GM23338 (cell line): Measurements from ENCODE around the gene PCP2. TPM values are rescaled to one million over a fixed set of nuclear protein-coding genes. Genes with fewer than 3 reads are reported as not detected.

Experiments
- ATAC-seq: fragments of 200-7000 bp; cut with Tn5 transposase; 3 replicates; pipeline ENCODE4 v1.9.1; 2020
- DNase-seq: peaks from one replicate; pipeline ENCODE4 v3.0.0-alpha.2; 2015; ENCODE audit warnings: low spot score
- H2AFZ ChIP-seq: fragments of 200-600 bp; sonication (generic); 2 replicates; pipeline ENCODE4 v1.8.0; 2016; ENCODE audit warnings: antibody characterized with exemption, mild to moderate bottlenecking, moderate library complexity
- H3F3A ChIP-seq: fragments of 200-600 bp; sonication (generic); replicated peaks from 2 replicates; pipeline ENCODE4 v1.8.0; 2017; ENCODE audit warnings: antibody characterized with exemption, mixed run types, low read depth
- H3K27ac ChIP-seq: fragments of 200-600 bp; sonication (generic); 2 replicates; pipeline ENCODE4 v1.6.1; 2016; ENCODE audit warnings: low read depth
- H3K27me3 ChIP-seq: fragments of 200-600 bp; sonication (generic); 2 replicates; pipeline ENCODE4 v1.8.0; 2016; ENCODE audit warnings: mild to moderate bottlenecking, mixed run types, moderate library complexity; ENCODE audit not compliant: insufficient read depth
- H3K36me3 ChIP-seq: fragments of 200-600 bp; sonication (generic); 2 replicates; pipeline ENCODE4 v1.8.0; 2016; ENCODE audit warnings: mild to moderate bottlenecking; ENCODE audit not compliant: insufficient read depth
- H3K4me1 ChIP-seq: fragments of 200-600 bp; sonication (generic); 2 replicates; pipeline ENCODE4 v1.8.0; 2016; ENCODE audit warnings: mild to moderate bottlenecking, moderate library complexity; ENCODE audit not compliant: insufficient read depth
- H3K4me2 ChIP-seq: fragments of 200-600 bp; sonication (generic); 2 replicates; pipeline ENCODE4 v1.7.1; 2017; ENCODE audit warnings: mixed run types
- H3K4me3 ChIP-seq: fragments of 200-600 bp; sonication (generic); 2 replicates; pipeline ENCODE4 v1.6.1; 2016; ENCODE audit warnings: mixed run types
- H3K79me2 ChIP-seq: fragments of 200-600 bp; sonication (generic); replicated peaks from 2 replicates; pipeline ENCODE4 v1.8.0; 2017; ENCODE audit warnings: mild to moderate bottlenecking; ENCODE audit not compliant: insufficient read depth
- H3K9me2 ChIP-seq: fragments of 200-600 bp; sonication (generic); 2 replicates; pipeline ENCODE4 v1.8.0; 2017; ENCODE audit not compliant: insufficient read depth
- H4K20me1 ChIP-seq: fragments of 200-600 bp; sonication (generic); replicated peaks from 2 replicates; pipeline ENCODE4 v1.8.0; 2017; ENCODE audit warnings: mild to moderate bottlenecking; ENCODE audit not compliant: insufficient read depth
- H3K27ac Mint-ChIP-seq: 2 replicates; pipeline ENCODE4 v1.8.0; 2020; ENCODE audit warnings: inconsistent platforms, mild to moderate bottlenecking, moderate library complexity, mixed read lengths
- H3K27me3 Mint-ChIP-seq: 3 replicates; pipeline ENCODE4 v1.8.0; 2022; ENCODE audit warnings: low read depth, mild to moderate bottlenecking, moderate library complexity, mixed read lengths, inconsistent platforms; ENCODE audit not compliant: insufficient read depth, poor library complexity
- H3K36me3 Mint-ChIP-seq: 3 replicates; pipeline ENCODE4 v1.8.0; 2021; ENCODE audit warnings: low read depth, mild to moderate bottlenecking, inconsistent platforms, moderate library complexity, mixed read lengths
- H3K4me1 Mint-ChIP-seq: 3 replicates; pipeline ENCODE4 v1.8.0; 2020; ENCODE audit warnings: mild to moderate bottlenecking, inconsistent platforms, mixed read lengths
- H3K4me3 Mint-ChIP-seq: 3 replicates; pipeline ENCODE4 v1.8.0; 2021; ENCODE audit warnings: moderate library complexity, mild to moderate bottlenecking, inconsistent platforms, mixed read lengths
- H3K9me3 Mint-ChIP-seq: 3 replicates; pipeline ENCODE4 v1.8.0; 2020; ENCODE audit warnings: moderate library complexity, mild to moderate bottlenecking, inconsistent platforms, mixed read lengths
- CREB1 ChIP-seq: fragments of 250-450 bp; sonication (Bioruptor Pico); IDR thresholded peaks from 2 replicates; pipeline ENCODE4 v1.5.0; 2020; ENCODE audit warnings: low read depth, mild to moderate bottlenecking, moderate library complexity
- EZH2 ChIP-seq: fragments of 200-600 bp; sonication (generic); IDR thresholded peaks from one replicate; pipeline ENCODE4 v1.8.0; 2017; ENCODE audit warnings: antibody characterized with exemption, mild to moderate bottlenecking, low read depth; ENCODE audit not compliant: unreplicated experiment
- EZH2phosphoT487 ChIP-seq: fragments of 200-600 bp; sonication (generic); IDR thresholded peaks from one replicate; pipeline ENCODE4 v1.8.1; 2018; ENCODE audit warnings: antibody characterized with exemption; ENCODE audit not compliant: unreplicated experiment
- JUNB ChIP-seq: IDR thresholded peaks from one replicate; pipeline ENCODE4 v1.6.1; 2016; ENCODE audit warnings: antibody characterized with exemption; ENCODE audit not compliant: unreplicated experiment
- POLR2AphosphoS5 ChIP-seq: IDR thresholded peaks from 2 replicates; pipeline ENCODE4 v1.6.1; 2016; ENCODE audit warnings: antibody characterized with exemption, low read depth
- STAT1 ChIP-seq: IDR thresholded peaks from one replicate; pipeline ENCODE4 v1.6.1; 2016; ENCODE audit warnings: antibody characterized with exemption; ENCODE audit not compliant: unreplicated experiment
- ZNF114 ChIP-seq: fragments of 250-450 bp; sonication (Bioruptor Pico); IDR thresholded peaks from 2 replicates; pipeline ENCODE4 v1.5.0; 2020; ENCODE audit warnings: mild to moderate bottlenecking, moderate library complexity
- ZNF331 ChIP-seq: fragments of 250-450 bp; sonication (Bioruptor Pico); IDR thresholded peaks from 2 replicates; pipeline ENCODE4 v1.5.0; 2020; ENCODE audit warnings: low read depth, mild to moderate bottlenecking, moderate library complexity
- microRNA-seq: library from miRNA; unstranded; fragments of <30 nt; microRNA quantifications from one replicate; pipeline ENCODE4, GENCODE V29; 2017
- polyA plus RNA-seq: library from polyadenylated mRNA; unstranded; fragments of >200 nt; fragmentation: Nextera tagmentation; extraction: Ambion mirVana; gene quantifications from 2 replicates; pipeline ENCODE4 v1.2.1, GENCODE V29; 2016
- small RNA-seq: library from RNA; depleted of rRNA; stranded (forward); fragments of <200 nt; gene quantifications from one replicate; pipeline ENCODE3, GENCODE V24; 2014; ENCODE audit warnings: low replicate concordance
- total RNA-seq: library from RNA; depleted of rRNA; stranded (reverse); fragments of >200 nt; shearing (Covaris generic); gene quantifications from 2 replicates; pipeline ENCODE4 v1.2.3, GENCODE V29; 2014; rRNA removed
- TF ChIP-seq, protein P1 (sequence below): IDR thresholded peaks from one replicate; pipeline ENCODE4 v1.6.1; 2018; ENCODE audit warnings: antibody characterized with exemption; ENCODE audit not compliant: unreplicated experiment
- TF ChIP-seq, protein P2 (sequence below), 2 experiments: fragments of 200-600 bp in 1 of 2; sonication (generic) in 1 of 2; conservative IDR thresholded peaks; 2 replicates each; pipeline versions ENCODE4 v1.5.1 to v1.6.1; 2016 to 2017; ENCODE audit warnings: antibody characterized with exemption in 2 of 2, low read depth in 2 of 2, mild to moderate bottlenecking in 2 of 2, moderate library complexity in 1 of 2

The PCP2 gene
- total and polyA plus RNA-seq, 2 experiments from 2014 or later, result not detected

- H3K4me1 ChIP-seq, result no peaks in the 10 kb centered on the region
- H3K36me3 ChIP-seq, result no peaks in the 10 kb centered on the region
- no peak for ATAC-seq
- Mint-ChIP-seq H3K27me3 (peaks cover 11% of the 10 kb centered on the region), H3K4me1 (no peaks in the 10 kb centered on the region), H3K4me3 (no peak overlapping the region), H3K9me3 (no peaks in the 10 kb centered on the region), H3K36me3 (no peaks in the 10 kb centered on the region), H3K27ac (no peak overlapping the region)
- peaks cover 6% of the 10 kb centered on the region; the same call in 1 of the 2 replicates for H3K27me3 ChIP-seq
- no peaks in the 10 kb centered on the region for H4K20me1 ChIP-seq
- TF ChIP-seq ZNF114 (CRISPR knock-in tag), result no peak
- TF ChIP-seq POLR2AphosphoS5, result no peak
- H3K27ac ChIP-seq, result no peak overlapping the region
- no peak overlapping the region for H3K4me3 ChIP-seq
- no peak overlapping the region for H3K4me2 ChIP-seq
- no peak overlapping the region for H2AFZ ChIP-seq
- DNase-seq, result no peak
- no peaks in the 10 kb centered on the region for H3K9me2 ChIP-seq
- no peaks in the 10 kb centered on the region for H3K79me2 ChIP-seq
- no peaks in the 10 kb centered on the region for H3F3A ChIP-seq
These were observed 43.7 kb downstream of the PCP2 start for GRCh38 chr19:7589822-7590221.

DNA sequence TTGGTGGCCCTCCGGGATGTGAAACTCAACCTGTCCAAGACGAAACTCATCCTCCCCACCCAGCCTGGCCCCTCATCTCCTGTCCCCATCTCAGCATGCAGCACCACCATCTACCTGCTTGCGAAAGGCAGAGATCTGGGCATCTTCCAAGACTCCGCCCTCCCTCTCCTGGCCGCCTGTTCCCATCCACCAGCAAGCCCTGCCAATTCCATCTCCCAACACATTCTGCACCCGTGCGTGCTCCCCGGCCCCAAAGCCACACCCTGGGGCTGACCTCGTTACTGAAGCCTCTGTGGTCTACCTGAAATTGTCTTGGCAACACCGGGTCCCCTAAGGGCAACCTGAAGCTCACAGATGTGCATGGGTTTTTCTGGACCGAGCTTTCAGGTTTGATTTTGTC lies 51.1 kb downstream of the PCP2 start:
- Histone ChIP-seq H2AFZ (no peak overlapping the region), H3K27ac (no peak overlapping the region), H3K4me2 (no peak overlapping the region), H4K20me1 (no peaks in the 10 kb centered on the region), H3F3A (no peaks in the 10 kb centered on the region), H3K27me3 (no peaks in the 10 kb centered on the region), H3K9me2 (no peaks in the 10 kb centered on the region), H3K4me1 (no peaks in the 10 kb centered on the region), H3K4me3 (no peak overlapping the region), H3K79me2 (no peaks in the 10 kb centered on the region), H3K36me3 (no peaks in the 10 kb centered on the region)
- Mint-ChIP-seq H3K4me1 (no peaks in the 10 kb centered on the region), H3K36me3 (no peaks in the 10 kb centered on the region), H3K27me3 (peaks cover 9% of the 10 kb centered on the region), H3K27ac (no peak overlapping the region), H3K9me3 (no peaks in the 10 kb centered on the region), H3K4me3 (no peak overlapping the region)
- peak; percentile 48; the same call in 2 of the 3 replicates for ATAC-seq
- no peak for DNase-seq
- TF ChIP-seq EZH2phosphoT487 (no peak), JUNB (no peak), CREB1 (CRISPR knock-in tag) (no peak), POLR2AphosphoS5 (no peak), STAT1 (no peak), EZH2 (no peak), ZNF331 (CRISPR knock-in tag) (no peak)
- TF ChIP-seq, protein P1, sequence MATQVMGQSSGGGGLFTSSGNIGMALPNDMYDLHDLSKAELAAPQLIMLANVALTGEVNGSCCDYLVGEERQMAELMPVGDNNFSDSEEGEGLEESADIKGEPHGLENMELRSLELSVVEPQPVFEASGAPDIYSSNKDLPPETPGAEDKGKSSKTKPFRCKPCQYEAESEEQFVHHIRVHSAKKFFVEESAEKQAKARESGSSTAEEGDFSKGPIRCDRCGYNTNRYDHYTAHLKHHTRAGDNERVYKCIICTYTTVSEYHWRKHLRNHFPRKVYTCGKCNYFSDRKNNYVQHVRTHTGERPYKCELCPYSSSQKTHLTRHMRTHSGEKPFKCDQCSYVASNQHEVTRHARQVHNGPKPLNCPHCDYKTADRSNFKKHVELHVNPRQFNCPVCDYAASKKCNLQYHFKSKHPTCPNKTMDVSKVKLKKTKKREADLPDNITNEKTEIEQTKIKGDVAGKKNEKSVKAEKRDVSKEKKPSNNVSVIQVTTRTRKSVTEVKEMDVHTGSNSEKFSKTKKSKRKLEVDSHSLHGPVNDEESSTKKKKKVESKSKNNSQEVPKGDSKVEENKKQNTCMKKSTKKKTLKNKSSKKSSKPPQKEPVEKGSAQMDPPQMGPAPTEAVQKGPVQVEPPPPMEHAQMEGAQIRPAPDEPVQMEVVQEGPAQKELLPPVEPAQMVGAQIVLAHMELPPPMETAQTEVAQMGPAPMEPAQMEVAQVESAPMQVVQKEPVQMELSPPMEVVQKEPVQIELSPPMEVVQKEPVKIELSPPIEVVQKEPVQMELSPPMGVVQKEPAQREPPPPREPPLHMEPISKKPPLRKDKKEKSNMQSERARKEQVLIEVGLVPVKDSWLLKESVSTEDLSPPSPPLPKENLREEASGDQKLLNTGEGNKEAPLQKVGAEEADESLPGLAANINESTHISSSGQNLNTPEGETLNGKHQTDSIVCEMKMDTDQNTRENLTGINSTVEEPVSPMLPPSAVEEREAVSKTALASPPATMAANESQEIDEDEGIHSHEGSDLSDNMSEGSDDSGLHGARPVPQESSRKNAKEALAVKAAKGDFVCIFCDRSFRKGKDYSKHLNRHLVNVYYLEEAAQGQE, result no peak
- TF ChIP-seq, protein P2, sequence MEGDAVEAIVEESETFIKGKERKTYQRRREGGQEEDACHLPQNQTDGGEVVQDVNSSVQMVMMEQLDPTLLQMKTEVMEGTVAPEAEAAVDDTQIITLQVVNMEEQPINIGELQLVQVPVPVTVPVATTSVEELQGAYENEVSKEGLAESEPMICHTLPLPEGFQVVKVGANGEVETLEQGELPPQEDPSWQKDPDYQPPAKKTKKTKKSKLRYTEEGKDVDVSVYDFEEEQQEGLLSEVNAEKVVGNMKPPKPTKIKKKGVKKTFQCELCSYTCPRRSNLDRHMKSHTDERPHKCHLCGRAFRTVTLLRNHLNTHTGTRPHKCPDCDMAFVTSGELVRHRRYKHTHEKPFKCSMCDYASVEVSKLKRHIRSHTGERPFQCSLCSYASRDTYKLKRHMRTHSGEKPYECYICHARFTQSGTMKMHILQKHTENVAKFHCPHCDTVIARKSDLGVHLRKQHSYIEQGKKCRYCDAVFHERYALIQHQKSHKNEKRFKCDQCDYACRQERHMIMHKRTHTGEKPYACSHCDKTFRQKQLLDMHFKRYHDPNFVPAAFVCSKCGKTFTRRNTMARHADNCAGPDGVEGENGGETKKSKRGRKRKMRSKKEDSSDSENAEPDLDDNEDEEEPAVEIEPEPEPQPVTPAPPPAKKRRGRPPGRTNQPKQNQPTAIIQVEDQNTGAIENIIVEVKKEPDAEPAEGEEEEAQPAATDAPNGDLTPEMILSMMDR (conservative IDR thresholded peaks at IDR 0.05; ENCODE audit: low read depth in 2 of 2), result no peak

Small RNA genes within 50 kb of the gene (microRNA-seq; reads per million reads assigned to microRNA genes)
- not detected for gene MIR6792

Small RNA genes within 50 kb of the gene (small RNA-seq; reads per million reads assigned to genes)
- not detected for gene MIR6792

Other genes starting within 250 kb of the PCP2 start
- gene PEX11G, start 144.7 kb downstream of the PCP2 start, total RNA-seq, result 1.2 and 2.2 TPM in 2 replicates
- gene PEX11G, start 144.7 kb downstream of the PCP2 start, polyA plus RNA-seq, result 2.2 and 3.1 TPM in 2 replicates
- gene ZNF358, start 117.6 kb downstream of the PCP2 start, total RNA-seq, result 36.7 and 52.9 TPM in 2 replicates
- 23.8 and 28.2 TPM in 2 replicates for gene ZNF358, start 117.6 kb downstream of the PCP2 start, polyA plus RNA-seq
- gene MCOLN1, start 111.1 kb downstream of the PCP2 start, total RNA-seq, result 7.2 and 11.0 TPM in 2 replicates
- gene MCOLN1, start 111.1 kb downstream of the PCP2 start, polyA plus RNA-seq, result 16.1 and 16.2 TPM in 2 replicates
- 135 and 147 TPM in 2 replicates for gene PNPLA6, start 98.0 kb downstream of the PCP2 start, total RNA-seq
- 66.6 and 74.1 TPM in 2 replicates for gene PNPLA6, start 98.0 kb downstream of the PCP2 start, polyA plus RNA-seq
- 29.9 and 32.2 TPM in 2 replicates for gene CAMSAP3, start 37.9 kb downstream of the PCP2 start, total RNA-seq
- 6.4 and 10.2 TPM in 2 replicates for gene CAMSAP3, start 37.9 kb downstream of the PCP2 start, polyA plus RNA-seq
- 65.2 and 69.0 TPM in 2 replicates for gene XAB2, start 4.2 kb downstream of the PCP2 start, total RNA-seq
- gene XAB2, start 4.2 kb downstream of the PCP2 start, polyA plus RNA-seq, result 18.4 and 20.0 TPM in 2 replicates
- 8.6 and 9.9 TPM in 2 replicates for gene PET100, start 3.9 kb downstream of the PCP2 start, total RNA-seq
- 636 and 765 TPM in 2 replicates for gene PET100, start 3.9 kb downstream of the PCP2 start, polyA plus RNA-seq
- 37.6 and 55.8 TPM in 2 replicates for gene STXBP2, start 3.4 kb upstream of the PCP2 start, total RNA-seq
- gene STXBP2, start 3.4 kb upstream of the PCP2 start, polyA plus RNA-seq, result 42.6 and 45.0 TPM in 2 replicates
- gene RETN, start 35.3 kb upstream of the PCP2 start, total RNA-seq, result not detected in 2 replicates
- gene RETN, start 35.3 kb upstream of the PCP2 start, polyA plus RNA-seq, result not detected in 2 replicates
- gene MCEMP1, start 43.4 kb upstream of the PCP2 start, total RNA-seq, result not detected in 2 replicates
- not detected in 2 replicates for gene MCEMP1, start 43.4 kb upstream of the PCP2 start, polyA plus RNA-seq
- 78.3 and 83.8 TPM in 2 replicates for gene TRAPPC5, start 47.1 kb upstream of the PCP2 start, total RNA-seq
- 252 and 284 TPM in 2 replicates for gene TRAPPC5, start 47.1 kb upstream of the PCP2 start, polyA plus RNA-seq
- gene FCER2, start 68.4 kb upstream of the PCP2 start, total RNA-seq, result not detected in 2 replicates
- gene FCER2, start 68.4 kb upstream of the PCP2 start, polyA plus RNA-seq, result 0.29 and 0.38 TPM in 2 replicates
- gene CLEC4G, start 98.4 kb upstream of the PCP2 start, total RNA-seq, result 0.23 and 0.52 TPM in 2 replicates
- gene CLEC4G, start 98.4 kb upstream of the PCP2 start, polyA plus RNA-seq, result 0.65 and 0.70 TPM in 2 replicates
- 0.35 TPM in 1 of 2 replicates, not detected in the other for gene CD209, start 113.8 kb upstream of the PCP2 start, total RNA-seq
- not detected in 2 replicates for gene CD209, start 113.8 kb upstream of the PCP2 start, polyA plus RNA-seq
- not detected in 2 replicates for gene CLEC4M, start 129.5 kb upstream of the PCP2 start, total RNA-seq
- gene CLEC4M, start 129.5 kb upstream of the PCP2 start, polyA plus RNA-seq, result not detected in 2 replicates
- 14.0 and 16.2 TPM in 2 replicates for gene EVI5L, start 196.5 kb upstream of the PCP2 start, total RNA-seq
- 4.3 and 4.5 TPM in 2 replicates for gene EVI5L, start 196.5 kb upstream of the PCP2 start, polyA plus RNA-seq
- gene PRR36, start 240.7 kb upstream of the PCP2 start, total RNA-seq, result 12.1 and 17.6 TPM in 2 replicates
- gene PRR36, start 240.7 kb upstream of the PCP2 start, polyA plus RNA-seq, result 17.9 and 22.3 TPM in 2 replicates